DMS53 (cell line): ENCODE measurements around the gene SORCS3.

Experiments used
- DNase-seq: peaks from one replicate; lab custom pipeline; 2025; lab: John Stamatoyannopoulos, UW

Gene SORCS3

GRCh38 chr10:104641187-104641936, at the start of gene SORCS3:
Gene SORCS3, plus strand, starts transcription at chr10:104641290.
- DNase-seq: no peak

GRCh38 chr10:104591441-104591840, 49.6 kb upstream of the SORCS3 start:
- DNase-seq: no peak

- no peak for DNase-seq
Measured at GRCh38 chr10:104601166-104601565, 39.9 kb upstream of the SORCS3 start.

GRCh38 chr10:104608091-104608828, 32.8 kb upstream of the SORCS3 start:
- DNase-seq: no peak

- no peak for DNase-seq
Measured at GRCh38 chr10:104612571-104613205, 28.4 kb upstream of the SORCS3 start.

GRCh38 chr10:104613406-104613805, 27.7 kb upstream of the SORCS3 start:
- no peak for DNase-seq

DNA sequence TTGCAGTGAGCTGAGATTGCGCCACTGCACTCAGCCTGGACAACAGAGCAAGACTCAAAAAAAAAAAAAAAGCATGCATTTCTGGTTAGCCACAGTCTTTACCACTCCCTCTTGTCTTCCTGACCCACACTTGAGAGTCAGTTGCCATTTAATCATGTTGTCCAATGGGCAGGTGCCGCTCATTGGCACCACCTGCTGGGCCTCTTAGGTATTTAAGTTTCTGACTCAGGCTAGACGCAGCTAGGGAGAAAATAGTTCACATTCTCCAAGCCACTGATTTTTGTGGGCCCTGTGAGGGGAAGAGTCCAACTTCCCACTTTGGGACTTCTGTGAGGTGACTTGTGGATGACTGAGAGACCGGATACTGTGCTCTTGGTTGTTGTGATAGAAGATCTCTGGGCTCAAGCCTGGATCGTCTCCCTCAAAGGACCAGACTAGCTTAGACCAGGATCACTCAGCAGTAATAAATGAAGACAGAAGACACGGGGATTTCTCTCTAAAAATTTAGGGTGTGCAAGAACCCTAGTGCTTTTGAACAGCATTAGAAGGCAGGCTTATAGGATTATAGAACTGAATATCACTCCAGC, 26.8 kb upstream of the SORCS3 start:
- peak; percentile 51 for DNase-seq

DNA sequence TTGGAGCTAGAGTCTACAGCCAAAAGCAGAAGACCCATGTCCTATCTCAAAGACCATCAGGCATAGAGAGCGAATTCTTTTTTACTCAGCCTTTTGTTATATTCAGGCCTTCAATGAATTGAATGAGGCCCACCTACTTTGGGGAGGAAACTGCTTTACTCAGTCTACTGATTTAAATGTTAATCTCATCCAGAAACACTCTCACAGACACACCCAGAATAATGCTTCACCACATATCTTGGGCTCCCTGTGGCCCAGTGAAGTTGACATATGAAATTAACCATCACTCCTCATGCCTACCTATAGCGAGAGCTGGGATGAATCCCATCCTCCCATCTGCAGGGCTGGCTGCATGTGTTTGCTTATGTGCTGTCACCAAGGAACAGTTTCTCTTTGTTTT, 26.0 kb upstream of the SORCS3 start:
- DNase-seq: no peak

DNA sequence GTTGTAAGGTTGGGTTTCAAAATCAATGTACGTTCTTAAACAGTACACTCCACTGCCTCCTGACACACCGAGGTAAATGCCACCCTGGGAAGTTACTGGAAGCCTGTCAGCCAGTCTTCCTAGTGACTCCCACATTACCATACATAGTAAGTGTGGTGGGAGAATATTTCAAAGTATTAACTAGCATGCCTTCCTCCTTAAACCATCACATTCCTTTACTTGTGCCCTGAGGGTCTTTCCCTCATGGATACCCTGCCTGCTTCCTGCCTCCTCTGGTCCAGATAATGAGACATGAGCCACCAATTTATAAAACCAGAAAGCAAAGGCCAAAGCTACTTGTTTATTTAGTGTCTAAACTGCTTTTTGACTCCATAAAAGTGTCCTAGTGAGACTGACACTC, 23.3 kb upstream of the SORCS3 start:
- no peak for DNase-seq

GRCh38 chr10:104622175-104622574, 18.9 kb upstream of the SORCS3 start:
- no peak for DNase-seq

GRCh38 chr10:104622598-104623209, 18.4 kb upstream of the SORCS3 start:
- peak; percentile 55 for DNase-seq

DNA sequence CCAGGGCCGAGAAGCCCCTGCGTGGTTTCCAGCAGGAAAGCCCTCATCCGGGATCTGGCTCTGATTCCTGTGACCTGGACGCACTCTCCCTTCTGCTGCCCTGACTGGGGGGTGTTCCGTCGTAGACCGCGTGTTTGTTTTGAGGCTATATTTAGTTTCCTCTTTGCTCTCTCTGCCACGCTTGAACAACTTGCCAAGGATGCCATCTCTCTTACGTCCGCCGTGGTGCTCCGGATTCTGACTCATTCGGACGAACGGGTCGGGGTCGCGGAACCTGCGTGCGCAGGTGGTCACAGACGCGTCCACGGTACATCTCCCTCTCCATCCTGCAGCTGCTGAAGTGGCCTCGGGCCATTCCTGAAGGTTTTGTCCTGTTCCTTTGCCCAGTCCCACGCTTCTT, 10.4 kb upstream of the SORCS3 start:
- peak; percentile 36 for DNase-seq

DNA sequence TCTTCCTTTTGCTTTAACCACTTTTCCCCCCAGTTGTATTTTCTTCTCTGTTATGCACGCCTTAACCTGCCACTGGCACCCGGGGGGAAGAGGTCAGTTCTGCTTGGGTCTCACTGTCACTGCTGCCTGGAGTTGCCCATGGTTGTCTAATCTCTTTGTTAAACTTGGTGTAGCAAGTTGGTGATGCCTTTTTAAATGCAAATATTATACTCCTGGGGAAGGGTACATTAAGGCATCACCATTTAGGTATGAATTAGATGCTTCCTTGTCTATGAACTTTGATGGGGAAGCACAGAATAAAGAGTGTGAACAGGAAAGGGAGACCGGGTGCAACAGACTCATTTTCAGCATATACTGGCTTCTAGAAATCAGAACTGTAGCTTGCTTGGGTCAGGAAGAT, 9.1 kb upstream of the SORCS3 start:
- DNase-seq: no peak

DNA sequence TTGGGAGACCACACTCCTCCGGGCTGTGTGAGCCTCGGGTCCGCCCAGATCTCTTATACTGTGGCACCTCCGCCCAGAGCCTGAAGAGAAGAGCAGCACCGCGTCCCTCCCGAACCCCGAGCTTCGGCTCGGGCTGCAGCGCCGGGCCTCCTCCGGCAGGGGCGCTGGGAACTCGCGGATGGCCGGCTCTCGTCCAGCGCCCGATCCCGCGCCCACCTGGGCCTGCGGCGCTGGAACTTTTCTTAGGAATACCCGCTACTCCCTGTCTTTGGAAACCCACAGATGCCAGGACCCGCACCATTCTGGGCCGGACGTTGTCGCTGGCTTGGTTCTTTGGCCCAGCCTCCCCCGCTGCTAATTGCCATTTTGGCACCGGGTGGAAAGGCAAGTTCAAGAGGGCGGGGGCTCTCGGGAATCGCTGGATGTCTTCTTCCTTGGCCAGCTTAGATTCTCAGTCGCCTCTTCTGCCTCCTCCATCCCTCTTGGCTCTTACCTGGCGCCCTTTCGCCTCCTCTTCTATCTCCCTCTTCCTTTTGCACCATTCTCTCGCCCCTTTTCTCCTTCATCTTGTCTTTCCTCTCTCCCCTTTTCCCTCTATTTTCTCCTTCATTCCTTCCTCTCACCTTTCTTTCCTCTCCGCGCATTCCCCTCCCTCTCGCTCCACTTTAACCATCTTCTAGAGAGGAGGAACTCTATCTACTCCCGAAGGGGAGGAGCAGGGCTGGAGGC, 2.1 kb upstream of the SORCS3 start:
- DNase-seq: peak; percentile 8

DNA sequence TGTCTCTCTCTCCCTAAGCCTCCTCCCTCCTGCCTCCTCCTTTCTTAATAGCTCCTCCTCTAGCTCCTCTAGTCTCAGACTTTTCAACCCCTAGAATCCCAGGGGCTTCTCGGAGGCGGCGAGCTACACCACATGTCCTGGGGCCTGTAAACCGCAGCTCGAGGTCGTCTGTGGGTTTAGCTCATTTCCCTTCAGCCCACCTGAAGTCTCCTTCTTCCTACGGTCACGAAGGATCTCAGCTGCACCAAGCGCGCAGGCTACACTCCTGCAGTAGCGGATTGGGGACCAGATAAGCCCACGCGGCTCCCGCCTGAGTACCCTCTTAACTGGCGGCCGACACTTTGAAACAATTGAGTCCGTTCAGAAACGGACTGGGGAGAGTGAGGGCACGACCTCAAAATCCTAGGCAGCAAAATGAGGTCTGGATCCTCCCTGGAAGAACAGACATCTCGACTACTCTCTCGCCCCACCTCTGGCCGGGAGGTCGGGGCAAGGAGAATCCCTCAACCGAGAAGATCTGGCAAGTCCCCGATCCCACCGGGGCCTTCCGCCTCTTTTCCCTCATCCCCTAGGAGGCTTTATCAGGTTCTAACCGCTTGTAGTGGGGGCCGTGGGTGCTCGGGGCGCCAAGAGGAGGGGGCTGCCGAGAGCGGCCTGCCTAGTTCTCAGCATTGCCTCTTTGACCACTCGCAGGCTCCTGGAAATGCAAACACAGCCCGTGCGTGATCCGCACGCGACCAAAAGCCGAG, 1.3 kb upstream of the SORCS3 start:
- DNase-seq: no peak

- no peak for DNase-seq
Measured at GRCh38 chr10:104640339-104641186, 527 bp upstream of the SORCS3 start.

DNA sequence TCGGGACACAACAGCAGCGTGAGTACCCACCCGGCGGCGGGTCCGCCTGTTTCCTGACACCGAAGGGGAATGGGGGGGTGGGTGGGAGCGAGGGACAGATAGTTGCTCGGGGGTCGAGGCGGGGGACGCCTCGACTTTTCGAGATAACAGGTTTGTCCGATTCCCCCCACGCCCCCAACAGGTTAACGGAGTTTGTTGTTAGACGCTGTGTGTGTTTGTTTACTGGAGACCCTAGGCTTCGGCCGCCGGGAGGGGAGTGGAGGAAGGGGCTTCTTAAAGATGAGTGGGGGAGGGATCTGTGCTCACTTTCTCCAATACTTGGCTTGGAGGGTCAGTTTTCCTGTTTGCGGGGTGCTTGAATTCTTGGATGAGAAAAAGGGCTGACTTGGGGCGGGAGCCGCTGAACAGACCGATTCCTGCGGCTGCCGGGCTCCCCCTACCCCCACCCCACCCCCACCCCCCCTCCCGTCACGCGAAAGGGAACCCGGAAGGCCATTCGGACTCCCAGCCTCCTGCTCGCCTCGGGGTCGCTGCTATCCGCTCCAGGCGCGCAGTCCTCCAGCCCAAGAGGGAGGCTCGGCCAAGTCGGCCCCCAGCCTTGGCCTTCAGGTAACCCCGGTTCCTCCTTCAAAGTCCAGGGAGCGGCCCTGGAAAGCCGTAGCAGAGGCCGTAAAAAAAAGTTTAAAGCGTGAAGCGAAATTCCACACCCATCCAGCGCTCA, 1.0 kb downstream of the SORCS3 start:
- DNase-seq: no peak

DNA sequence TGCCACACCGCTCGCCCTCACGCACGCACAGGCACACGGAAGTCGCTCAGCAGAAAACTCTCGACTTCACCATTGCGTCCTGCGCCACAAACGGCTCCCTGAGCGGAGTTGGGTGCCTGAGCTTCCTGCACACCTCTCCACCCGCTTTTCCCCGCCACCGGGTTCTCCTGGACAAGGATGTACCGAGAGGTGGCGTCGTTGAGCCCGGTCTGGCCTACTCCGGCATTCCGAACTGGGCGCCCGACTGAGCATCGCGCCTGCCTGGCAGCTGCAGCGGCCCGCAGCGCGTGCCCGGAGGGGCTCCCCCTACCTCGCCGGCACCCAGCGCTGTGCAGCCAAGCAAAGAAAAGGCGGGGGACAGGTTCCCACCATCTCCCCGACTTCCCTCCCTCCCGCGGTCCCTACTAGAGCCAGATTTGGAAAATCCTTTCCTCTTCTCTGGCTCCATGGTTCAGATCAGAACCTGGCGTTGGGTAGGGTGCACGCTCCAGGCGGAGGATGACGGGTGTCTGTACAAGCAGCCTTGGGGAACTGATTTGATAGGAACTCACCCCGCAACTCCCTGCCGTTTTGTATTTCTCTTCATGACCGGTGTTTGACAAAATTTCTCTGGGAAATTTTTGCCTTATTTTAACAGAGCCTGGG, 1.7 kb downstream of the SORCS3 start:
- DNase-seq: peak; percentile 10

GRCh38 chr10:104643303-104643663, 2.2 kb downstream of the SORCS3 start:
- DNase-seq: no peak
